Measurements from ENCODE around the gene CHADL.
A peak's percentile ranks its signal among the peaks of the same experiment; 100 is the strongest.

CHADL gene

GRCh38 chr22:41285441-41285819 lies 44.7 kb upstream of the CHADL start:
- ChIA-PET POLR2A (interaction anchor here (1.0 kb wide), 1 partner anchor 16 kb away, joined by 4 read pairs; the partner anchor contains the start of gene ZC3H7B), CTCF (interaction anchor here (0.6 to 1.0 kb wide), 3 partner anchors 17 to 620 kb away, joined by 3 read pairs; no protein-coding TSS in a partner anchor)
- no peak for TF ChIP-seq CTCF (IDR thresholded peaks at IDR 0.05; ENCODE audit: insufficient read depth, low read length, missing control alignments)
- peak overlapping the region; percentile 81 for H3K4me3 ChIP-seq (ENCODE audit: low read depth, low read length)
- no peak for DNase-seq (ENCODE audit: low read depth, low spot score)

- peak overlapping the region; percentile 81; the same call in 1 of the 2 replicates for H3K4me3 ChIP-seq (ENCODE audit: low read depth, low read length)
- TF ChIP-seq CTCF (IDR thresholded peaks at IDR 0.05; ENCODE audit: insufficient read depth, low read length, missing control alignments) = no peak
- POLR2A ChIA-PET = interaction anchor here (0.6 kb wide), 1 partner anchor 355 kb away, joined by 3 read pairs; no protein-coding TSS in a partner anchor
- DNase-seq (ENCODE audit: low read depth, low spot score) = no peak
- CTCF ChIA-PET = interaction anchor here (0.7 kb wide), 1 partner anchor 17 kb away, joined by 4 read pairs; the partner anchor contains the start of gene ZC3H7B
Observed at GRCh38 chr22:41284465-41284864, 43.7 kb upstream of the CHADL start.

- TF ChIP-seq CTCF (IDR thresholded peaks at IDR 0.05; ENCODE audit: insufficient read depth, low read length, missing control alignments) = no peak
- no peak overlapping the region for H3K4me3 ChIP-seq (ENCODE audit: low read depth, low read length)
- POLR2A ChIA-PET = interaction anchor here (0.5 kb wide), 1 partner anchor 37 kb away, joined by 4 read pairs; no protein-coding TSS in a partner anchor
- CTCF ChIA-PET = interaction anchor here (1.0 to 1.6 kb wide), 5 partner anchors 10 to 358 kb away, joined by 3 to 8 read pairs (median 4); no protein-coding TSS in a partner anchor
- no peak for DNase-seq (ENCODE audit: low read depth, low spot score)
Observed at GRCh38 chr22:41280854-41281253, 40.1 kb upstream of the CHADL start.

GRCh38 chr22:41280065-41280464 lies 39.3 kb upstream of the CHADL start:
- DNase-seq (ENCODE audit: low read depth, low spot score) = no peak
- no peak for TF ChIP-seq CTCF (IDR thresholded peaks at IDR 0.05; ENCODE audit: insufficient read depth, low read length, missing control alignments)
- CTCF ChIA-PET = interaction anchor here (1.3 to 1.4 kb wide), 2 partner anchors 16 to 124 kb away, joined by 3 to 4 read pairs; no protein-coding TSS in a partner anchor
- H3K4me3 ChIP-seq (ENCODE audit: low read depth, low read length) = no peak overlapping the region
- POLR2A ChIA-PET = interaction anchor here (0.6 kb wide), 1 partner anchor 72 kb away, joined by 3 read pairs; no protein-coding TSS in a partner anchor

- no peak for DNase-seq (ENCODE audit: low read depth, low spot score)
- ChIA-PET POLR2A (no interaction called here), CTCF (interaction anchor here (1.5 kb wide), 1 partner anchor 10 kb away, joined by 4 read pairs; no protein-coding TSS in a partner anchor)
- H3K4me3 ChIP-seq (ENCODE audit: low read depth, low read length) = no peak overlapping the region
- TF ChIP-seq CTCF (IDR thresholded peaks at IDR 0.05; ENCODE audit: insufficient read depth, low read length, missing control alignments) = no peak
Observed at GRCh38 chr22:41274856-41275255, 34.1 kb upstream of the CHADL start.

- POLR2A ChIA-PET = no interaction called here
- DNase-seq (ENCODE audit: low read depth, low spot score) = no peak
- no peak overlapping the region for H3K4me3 ChIP-seq (ENCODE audit: low read depth, low read length)
- CTCF ChIA-PET = no interaction called here
- no peak for TF ChIP-seq CTCF (IDR thresholded peaks at IDR 0.05; ENCODE audit: insufficient read depth, low read length, missing control alignments)
Observed at GRCh38 chr22:41273128-41273527, 32.4 kb upstream of the CHADL start.

Data from AG04449 (cell line).